HG03457 (cell line): ENCODE results near the gene NPTX2.
"Not testable (repeated sequence)": the region's sequence is repeated elsewhere in the genome, so short reads cannot be mapped to it uniquely, and the experiment has no call there.

Experiments
- ATAC-seq: cut with Tn5 transposase; IDR thresholded peaks from one replicate; pipeline ENCODE4 v1.9.1; 2021; ENCODE audit warnings: moderate number of reproducible peaks; ENCODE audit not compliant: unreplicated experiment

Gene NPTX2

GRCh38 chr7:98617051-98617959 lies at the start of gene NPTX2:
Gene NPTX2 (plus strand): TSS chr7:98617285. CDS start chr7:98617462, 177 bp downstream.
- no peak for ATAC-seq

- no peak for ATAC-seq
These were observed 49.1 kb upstream of the NPTX2 start for GRCh38 chr7:98567991-98568390.

- no peak for ATAC-seq
These were observed 48.2 kb upstream of the NPTX2 start for GRCh38 chr7:98568891-98569290.

GRCh38 chr7:98569691-98570337 lies 47.3 kb upstream of the NPTX2 start:
- no peak for ATAC-seq

- ATAC-seq = no peak
These were observed 46.1 kb upstream of the NPTX2 start for GRCh38 chr7:98571006-98571405.

- no peak for ATAC-seq
These were observed 45.1 kb upstream of the NPTX2 start for GRCh38 chr7:98571986-98572385.

- ATAC-seq = not testable (repeated sequence)
These were observed 44.4 kb upstream of the NPTX2 start for GRCh38 chr7:98572716-98573115.

- no peak for ATAC-seq
These were observed 43.3 kb upstream of the NPTX2 start for GRCh38 chr7:98573816-98574215.

- ATAC-seq = no peak
These were observed 41.2 kb upstream of the NPTX2 start for GRCh38 chr7:98575878-98576277.

- no peak for ATAC-seq
These were observed 32.3 kb upstream of the NPTX2 start for GRCh38 chr7:98584830-98585229.

- no peak for ATAC-seq
These were observed 25.2 kb upstream of the NPTX2 start for GRCh38 chr7:98591926-98592325.

- no peak for ATAC-seq
These were observed 22.7 kb upstream of the NPTX2 start for GRCh38 chr7:98594348-98594747.

GRCh38 chr7:98594787-98595186 lies 22.3 kb upstream of the NPTX2 start:
- no peak for ATAC-seq

- ATAC-seq = no peak
These were observed 18.1 kb upstream of the NPTX2 start for GRCh38 chr7:98598846-98599615.

GRCh38 chr7:98599886-98600285 lies 17.2 kb upstream of the NPTX2 start:
- no peak for ATAC-seq

GRCh38 chr7:98602755-98603398 lies 14.2 kb upstream of the NPTX2 start:
- no peak for ATAC-seq

GRCh38 chr7:98603399-98603788 lies 13.7 kb upstream of the NPTX2 start:
- ATAC-seq = no peak

- ATAC-seq = no peak
These were observed 3.3 kb upstream of the NPTX2 start for GRCh38 chr7:98613601-98614425.

GRCh38 chr7:98616381-98617050 lies 569 bp upstream of the NPTX2 start:
- ATAC-seq = no peak
